Neural cell (in vitro differentiated cells): ENCODE data around the gene ISG20L2. TPM values are rescaled to one million over a fixed set of nuclear protein-coding genes. Genes with fewer than 3 reads are reported as not detected.
A peak's percentile ranks its signal among the peaks of the same experiment; 100 is the strongest.

ENCODE experiments used
- H2AFZ ChIP-seq: fragments of 200-600, 300-800 bp; sonication (generic), shearing (Covaris generic); 2 replicates; pipeline ENCODE4 v1.6.0; 2014; ENCODE audit warnings: low read depth, mild to moderate bottlenecking, antibody characterized with exemption, low read length, moderate library complexity
- H3F3A ChIP-seq: fragments of 200-600 bp; shearing (Covaris generic); 2 replicates; pipeline ENCODE4 v1.6.1; 2016; ENCODE audit warnings: mild to moderate bottlenecking, moderate library complexity, mixed read lengths, antibody characterized with exemption, low read length; ENCODE audit not compliant: insufficient read depth, poor library complexity, severe bottlenecking
- H3K27ac ChIP-seq: fragments of 200-600, 300-800 bp; sonication (generic), shearing (Covaris generic); 2 replicates; pipeline ENCODE4 v1.5.1; 2014; ENCODE audit warnings: mild to moderate bottlenecking, low read length, moderate library complexity
- H3K27me3 ChIP-seq: fragments of 300-800, 200-600 bp; sonication (generic), shearing (Covaris generic); 2 replicates; pipeline ENCODE4 v1.6.0; 2014; ENCODE audit warnings: mild to moderate bottlenecking, low read depth, low read length, moderate library complexity; ENCODE audit not compliant: insufficient read depth
- H3K36me3 ChIP-seq: fragments of 300-800, 200-600 bp; sonication (generic), shearing (Covaris generic); 2 replicates; pipeline ENCODE4 v1.5.1; 2014; ENCODE audit warnings: mild to moderate bottlenecking, antibody characterized with exemption, low read length, moderate library complexity; ENCODE audit not compliant: insufficient read depth
- H3K4me2 ChIP-seq: fragments of 300-800, 200-600 bp; sonication (generic), shearing (Covaris generic); 2 replicates; pipeline ENCODE4 v1.6.0; 2014; ENCODE audit warnings: mild to moderate bottlenecking, low read length
- H3K4me3 ChIP-seq: fragments of 300-800, 200-600 bp; sonication (generic), shearing (Covaris generic); 2 replicates; pipeline ENCODE4 v1.5.1; 2014; ENCODE audit warnings: mild to moderate bottlenecking, low read length, moderate library complexity
- H3K79me2 ChIP-seq: fragments of 200-600 bp; shearing (Covaris generic); replicated peaks from 2 replicates; pipeline ENCODE4 v1.6.0; 2014; ENCODE audit warnings: mild to moderate bottlenecking, low read length, moderate library complexity; ENCODE audit not compliant: insufficient read depth
- H3K9ac ChIP-seq: fragments of 300-800, 200-600 bp; sonication (generic), shearing (Covaris generic); 2 replicates; pipeline ENCODE4 v1.6.1; 2016; ENCODE audit warnings: mild to moderate bottlenecking, low read length, mixed read lengths
- H3K9me2 ChIP-seq: fragments of 200-600 bp; shearing (Covaris generic); 2 replicates; pipeline ENCODE4 v1.6.1; 2016; ENCODE audit warnings: mild to moderate bottlenecking, low read length, mixed read lengths; ENCODE audit not compliant: insufficient read depth
- H3K9me3 ChIP-seq: fragments of 200-600, 300-800 bp; sonication (generic), shearing (Covaris generic); 2 replicates; pipeline ENCODE4 v1.6.1; 2016; ENCODE audit warnings: mild to moderate bottlenecking, mixed run types, low read length, moderate library complexity, mixed read lengths
- H4K20me1 ChIP-seq: fragments of 200-600 bp; shearing (Covaris generic); 2 replicates; pipeline ENCODE4 v1.6.1; 2016; ENCODE audit warnings: mild to moderate bottlenecking, mixed run types; ENCODE audit not compliant: insufficient read depth
- EP300 ChIP-seq: fragments of 450-650 bp; conservative IDR thresholded peaks from 2 replicates; pipeline ENCODE4 v1.6.1; 2014; ENCODE audit warnings: antibody characterized with exemption, mild to moderate bottlenecking, moderate library complexity; ENCODE audit not compliant: poor library complexity, severe bottlenecking
- EZH2 ChIP-seq: fragments of 200-600, 300-800 bp; shearing (Covaris generic), sonication (generic); IDR thresholded peaks from 2 replicates; pipeline ENCODE4 v1.6.1; 2014; ENCODE audit warnings: antibody characterized with exemption, low read length, borderline replicate concordance, mild to moderate bottlenecking; ENCODE audit not compliant: insufficient read depth, poor library complexity, severe bottlenecking
- MXI1 ChIP-seq: fragments of 450-650 bp; conservative IDR thresholded peaks from 2 replicates; pipeline ENCODE4 v1.6.1; 2014; ENCODE audit warnings: antibody characterized with exemption, mild to moderate bottlenecking; ENCODE audit not compliant: poor library complexity, severe bottlenecking
- POLR2AphosphoS5 ChIP-seq: IDR thresholded peaks from 2 replicates; pipeline ENCODE4 v1.6.1; 2012
- RAD21 ChIP-seq: fragments of 450-650 bp; conservative IDR thresholded peaks from 2 replicates; pipeline ENCODE4 v1.6.1; 2014; ENCODE audit warnings: antibody characterized with exemption, mild to moderate bottlenecking, moderate library complexity
- REST ChIP-seq: IDR thresholded peaks from 2 replicates; pipeline ENCODE4 v1.6.1; 2012; ENCODE audit warnings: borderline replicate concordance
- SMC3 ChIP-seq: fragments of 450-650 bp; conservative IDR thresholded peaks from 2 replicates; pipeline ENCODE4 v1.6.1; 2014; ENCODE audit warnings: antibody characterized with exemption, mild to moderate bottlenecking, moderate library complexity; ENCODE audit not compliant: poor library complexity
- TAF1 ChIP-seq: IDR thresholded peaks from 2 replicates; pipeline ENCODE4 v1.6.1; 2012; ENCODE audit warnings: low read depth
- polyA minus RNA-seq: library from RNA; depleted of rRNA, polyadenylated mRNA; stranded (reverse); fragments of >200 nt; gene quantifications from 2 replicates; pipeline ENCODE4 v1.2.3, GENCODE V29; 2014
- polyA plus RNA-seq: library from polyadenylated mRNA; depleted of rRNA; stranded (reverse); fragments of >200 nt; gene quantifications from 2 replicates; pipeline ENCODE4 v1.2.3, GENCODE V29; 2014
- TF ChIP-seq, protein P1 (sequence below): fragments of 450-650 bp; IDR thresholded peaks from 2 replicates; pipeline ENCODE4 v1.5.1; 2014; ENCODE audit warnings: antibody characterized with exemption, mild to moderate bottlenecking, moderate library complexity; ENCODE audit not compliant: poor library complexity, severe bottlenecking

The ISG20L2 gene, protein sequence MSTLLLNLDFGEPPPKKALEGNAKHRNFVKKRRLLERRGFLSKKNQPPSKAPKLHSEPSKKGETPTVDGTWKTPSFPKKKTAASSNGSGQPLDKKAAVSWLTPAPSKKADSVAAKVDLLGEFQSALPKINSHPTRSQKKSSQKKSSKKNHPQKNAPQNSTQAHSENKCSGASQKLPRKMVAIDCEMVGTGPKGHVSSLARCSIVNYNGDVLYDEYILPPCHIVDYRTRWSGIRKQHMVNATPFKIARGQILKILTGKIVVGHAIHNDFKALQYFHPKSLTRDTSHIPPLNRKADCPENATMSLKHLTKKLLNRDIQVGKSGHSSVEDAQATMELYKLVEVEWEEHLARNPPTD
- polyA plus RNA-seq, result 8.5 and 13.1 TPM in 2 replicates
- 17.9 and 19.5 TPM in 2 replicates for polyA minus RNA-seq

DNA sequence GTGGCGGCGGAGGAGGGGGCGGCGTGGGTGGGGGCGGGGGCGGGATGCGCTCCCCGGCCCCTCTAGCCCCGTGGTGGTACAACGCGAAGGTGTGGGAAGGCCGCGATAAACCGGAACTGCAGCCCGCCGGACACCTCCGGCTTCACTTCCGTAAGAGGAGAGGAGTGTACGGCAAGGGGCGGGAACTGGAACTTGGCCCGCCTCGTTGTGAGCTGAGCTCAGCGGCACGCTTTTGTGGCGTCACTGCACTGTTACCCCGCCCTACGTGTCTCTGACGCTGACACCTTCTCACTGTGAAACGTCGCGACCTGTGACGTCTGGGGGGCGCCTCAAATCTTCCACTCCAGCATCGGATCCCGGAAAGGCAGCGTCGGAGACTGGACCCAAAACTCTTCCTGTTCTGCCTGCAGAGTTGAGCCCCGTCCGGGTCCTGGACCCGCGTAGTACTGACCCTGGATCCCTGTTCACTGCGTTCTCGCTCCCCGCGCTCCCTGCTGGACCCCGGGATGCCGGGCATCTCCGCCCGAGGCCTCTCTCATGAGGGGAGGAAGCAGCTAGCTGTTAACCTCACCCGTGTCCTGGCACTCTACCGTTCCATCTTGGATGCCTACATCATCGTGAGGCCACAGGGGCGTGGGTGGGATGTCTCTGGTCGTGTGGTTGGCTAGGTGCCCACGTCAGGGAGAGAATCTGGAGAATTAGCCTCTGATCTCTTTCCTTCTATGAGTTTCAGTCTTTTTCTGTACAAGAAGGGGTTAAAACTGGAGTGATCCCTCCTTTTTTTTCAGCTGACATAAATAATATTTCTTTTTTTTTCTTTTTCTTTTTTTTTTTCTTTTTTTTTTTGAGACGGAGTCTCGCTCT lies at the start of gene ISG20L2:
Gene ISG20L2 (minus strand): TSS at position 168 of the 864 bp plus-strand sequence. CDS start 1,114 bp downstream, outside the sequence.
- H3K36me3 ChIP-seq, result peaks cover 2% of the 10 kb centered on the region
- H3K4me2 ChIP-seq, result peak within 1 kb of the TSS; percentile 98
- H3F3A ChIP-seq, result no peaks in the 10 kb centered on the region
- no peaks in the 10 kb centered on the region for H3K9me3 ChIP-seq
- H3K27me3 ChIP-seq, result no peaks in the 10 kb centered on the region
- peak within 1 kb of the TSS; percentile 91 for H3K4me3 ChIP-seq
- peak within 1 kb of the TSS; percentile 93 for H2AFZ ChIP-seq
- H3K27ac ChIP-seq, result peak within 1 kb of the TSS; percentile 97
- no peaks in the 10 kb centered on the region for H3K9me2 ChIP-seq
- peaks cover 8% of the 10 kb centered on the region for H4K20me1 ChIP-seq
- H3K9ac ChIP-seq, result peak within 1 kb of the TSS; percentile 96
- peak; percentile 90 for TF ChIP-seq REST
- TF ChIP-seq POLR2AphosphoS5, result peak; percentile 90
- TF ChIP-seq, protein P1, sequence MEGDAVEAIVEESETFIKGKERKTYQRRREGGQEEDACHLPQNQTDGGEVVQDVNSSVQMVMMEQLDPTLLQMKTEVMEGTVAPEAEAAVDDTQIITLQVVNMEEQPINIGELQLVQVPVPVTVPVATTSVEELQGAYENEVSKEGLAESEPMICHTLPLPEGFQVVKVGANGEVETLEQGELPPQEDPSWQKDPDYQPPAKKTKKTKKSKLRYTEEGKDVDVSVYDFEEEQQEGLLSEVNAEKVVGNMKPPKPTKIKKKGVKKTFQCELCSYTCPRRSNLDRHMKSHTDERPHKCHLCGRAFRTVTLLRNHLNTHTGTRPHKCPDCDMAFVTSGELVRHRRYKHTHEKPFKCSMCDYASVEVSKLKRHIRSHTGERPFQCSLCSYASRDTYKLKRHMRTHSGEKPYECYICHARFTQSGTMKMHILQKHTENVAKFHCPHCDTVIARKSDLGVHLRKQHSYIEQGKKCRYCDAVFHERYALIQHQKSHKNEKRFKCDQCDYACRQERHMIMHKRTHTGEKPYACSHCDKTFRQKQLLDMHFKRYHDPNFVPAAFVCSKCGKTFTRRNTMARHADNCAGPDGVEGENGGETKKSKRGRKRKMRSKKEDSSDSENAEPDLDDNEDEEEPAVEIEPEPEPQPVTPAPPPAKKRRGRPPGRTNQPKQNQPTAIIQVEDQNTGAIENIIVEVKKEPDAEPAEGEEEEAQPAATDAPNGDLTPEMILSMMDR, result peak; percentile 28
- peak; percentile 39 for TF ChIP-seq RAD21
- TF ChIP-seq EP300, result peak; percentile 77
- peak; percentile 36 for TF ChIP-seq TAF1
- TF ChIP-seq MXI1, result peak; percentile 24
- no peak for TF ChIP-seq EZH2
- TF ChIP-seq SMC3, result peak; percentile 50
- peaks cover 39% of the 10 kb centered on the region for H3K79me2 ChIP-seq

- Histone ChIP-seq H3K27me3 (no peaks in the 10 kb centered on the region), H3K9me2 (no peaks in the 10 kb centered on the region)
These were observed 49.0 kb upstream of the ISG20L2 start for GRCh38 chr1:156777573-156777972.

More at GRCh38 chr1:156777573-156777972, 49.0 kb upstream of the ISG20L2 start:
- H3K4me2 ChIP-seq, result no peak overlapping the region
- no peak overlapping the region for H3K9ac ChIP-seq
- H3K79me2 ChIP-seq, result peaks cover 40% of the 10 kb centered on the region
- no peaks in the 10 kb centered on the region for H4K20me1 ChIP-seq
- no peak overlapping the region for H2AFZ ChIP-seq
- H3K9me3 ChIP-seq, result no peaks in the 10 kb centered on the region
- no peaks in the 10 kb centered on the region for H3K36me3 ChIP-seq
- no peak overlapping the region for H3K27ac ChIP-seq
- H3F3A ChIP-seq, result no peaks in the 10 kb centered on the region
- TF ChIP-seq, protein P1, result no peak
- TF ChIP-seq EP300, result no peak
- TF ChIP-seq MXI1, result no peak
- no peak for TF ChIP-seq REST
- TF ChIP-seq RAD21, result no peak
- TF ChIP-seq POLR2AphosphoS5, result no peak
- no peak for TF ChIP-seq SMC3
- no peak for TF ChIP-seq EZH2
- no peak for TF ChIP-seq TAF1
- H3K4me3 ChIP-seq, result no peak overlapping the region
